ENCODE results near the gene SERTM1. TPM values are rescaled to one million over a fixed set of nuclear protein-coding genes. Genes with fewer than 3 reads are reported as not detected.

SERTM1 gene
- total RNA-seq, 4 donors from 2014 or later, result 0.13 TPM; not detected in 3

GRCh38 chr13:36685927-36686326, 12.1 kb downstream of the SERTM1 start:
- H3K9me3 ChIP-seq, result no peaks in the 10 kb centered on the region
- H3K27ac ChIP-seq, result no peak overlapping the region
- no peaks in the 10 kb centered on the region for H3K4me1 ChIP-seq
- 40% methylated on average over 1 of the region's 1 CpG; no CpG with 5 or more reads in 1 of the 2 donors for WGBS, 2 donors (ENCODE audit: low coverage in 1 of 2)
- H3K4me3 ChIP-seq, result no peak overlapping the region
- TF ChIP-seq EP300 (IDR thresholded peaks at IDR 0.05) (no peak), POLR2A (IDR thresholded peaks at IDR 0.05) (no peak), POLR2AphosphoS5 (IDR thresholded peaks at IDR 0.05) (no peak), CTCF (IDR thresholded peaks at IDR 0.05) (no peak)
- no peaks in the 10 kb centered on the region for H3K36me3 ChIP-seq
- no peaks in the 10 kb centered on the region for H3K27me3 ChIP-seq
- ATAC-seq, result no peak

GRCh38 chr13:36696410-36697010, 22.7 kb downstream of the SERTM1 start:
- H3K9me3 ChIP-seq, result no peaks in the 10 kb centered on the region
- H3K36me3 ChIP-seq, result no peaks in the 10 kb centered on the region
- H3K27me3 ChIP-seq, result peaks cover 6% of the 10 kb centered on the region
- no peak for ATAC-seq
- WGBS, 2 donors (ENCODE audit: low coverage in 1 of 2), result 39 to 42% methylated on average over 9 of the region's 9 CpGs
- no peak overlapping the region for H3K27ac ChIP-seq
- TF ChIP-seq POLR2A (IDR thresholded peaks at IDR 0.05) (no peak), POLR2AphosphoS5 (IDR thresholded peaks at IDR 0.05) (no peak), EP300 (IDR thresholded peaks at IDR 0.05) (no peak), CTCF (IDR thresholded peaks at IDR 0.05) (no peak)
- H3K4me1 ChIP-seq, result no peaks in the 10 kb centered on the region
- no peak overlapping the region for H3K4me3 ChIP-seq

GRCh38 chr13:36700170-36700569, 26.4 kb downstream of the SERTM1 start:
- no peaks in the 10 kb centered on the region for H3K4me1 ChIP-seq
- TF ChIP-seq POLR2AphosphoS5 (IDR thresholded peaks at IDR 0.05) (no peak), POLR2A (IDR thresholded peaks at IDR 0.05) (no peak), CTCF (IDR thresholded peaks at IDR 0.05) (no peak), EP300 (IDR thresholded peaks at IDR 0.05) (no peak)
- 51 to 58% methylated on average over 5 of the region's 5 CpGs for WGBS, 2 donors (ENCODE audit: low coverage in 1 of 2)
- H3K9me3 ChIP-seq, result no peaks in the 10 kb centered on the region
- H3K4me3 ChIP-seq, result no peak overlapping the region
- no peak for ATAC-seq
- H3K36me3 ChIP-seq, result no peaks in the 10 kb centered on the region
- H3K27ac ChIP-seq, result no peak overlapping the region
- H3K27me3 ChIP-seq, result peaks cover 6% of the 10 kb centered on the region

- H3K4me3 ChIP-seq, result no peak overlapping the region
Observed at GRCh38 chr13:36706755-36707154, 32.9 kb downstream of the SERTM1 start.

More at GRCh38 chr13:36706755-36707154, 32.9 kb downstream of the SERTM1 start:
- ATAC-seq, result no peak
- Histone ChIP-seq H3K4me1 (no peaks in the 10 kb centered on the region), H3K36me3 (no peaks in the 10 kb centered on the region), H3K9me3 (no peaks in the 10 kb centered on the region), H3K27ac (no peak overlapping the region), H3K27me3 (no peaks in the 10 kb centered on the region)
- 57 to 63% methylated on average over 1 of the region's 1 CpG for WGBS, 2 donors (ENCODE audit: low coverage in 1 of 2)
- TF ChIP-seq EP300 (IDR thresholded peaks at IDR 0.05) (no peak), POLR2A (IDR thresholded peaks at IDR 0.05) (no peak), CTCF (IDR thresholded peaks at IDR 0.05) (no peak), POLR2AphosphoS5 (IDR thresholded peaks at IDR 0.05) (no peak)

Data from gastroesophageal sphincter (tissue), 4 donors.